Measurements from ENCODE around the gene ASB13. TPM values are rescaled to one million over a fixed set of nuclear protein-coding genes. Genes with fewer than 3 reads are reported as not detected.

The ASB13 gene
- total and polyA plus RNA-seq, 10 of the 15 experiments (the other 5 are each of a cell fraction or from before 2014, with no cell fraction given) = 0.02 to 0.59 (median 0.10) TPM; not detected in 2

GRCh38 chr10:5618829-5619228, 47.6 kb downstream of the ASB13 start (continued):
- no peak for TF ChIP-seq EP300 (IDR thresholded peaks at IDR 0.05; ENCODE audit: borderline replicate concordance in 1 of 2, control insufficient read depth in 1 of 2, low read depth in 2 of 2, low read length in 2 of 2)
- TF ChIP-seq, protein P1, sequence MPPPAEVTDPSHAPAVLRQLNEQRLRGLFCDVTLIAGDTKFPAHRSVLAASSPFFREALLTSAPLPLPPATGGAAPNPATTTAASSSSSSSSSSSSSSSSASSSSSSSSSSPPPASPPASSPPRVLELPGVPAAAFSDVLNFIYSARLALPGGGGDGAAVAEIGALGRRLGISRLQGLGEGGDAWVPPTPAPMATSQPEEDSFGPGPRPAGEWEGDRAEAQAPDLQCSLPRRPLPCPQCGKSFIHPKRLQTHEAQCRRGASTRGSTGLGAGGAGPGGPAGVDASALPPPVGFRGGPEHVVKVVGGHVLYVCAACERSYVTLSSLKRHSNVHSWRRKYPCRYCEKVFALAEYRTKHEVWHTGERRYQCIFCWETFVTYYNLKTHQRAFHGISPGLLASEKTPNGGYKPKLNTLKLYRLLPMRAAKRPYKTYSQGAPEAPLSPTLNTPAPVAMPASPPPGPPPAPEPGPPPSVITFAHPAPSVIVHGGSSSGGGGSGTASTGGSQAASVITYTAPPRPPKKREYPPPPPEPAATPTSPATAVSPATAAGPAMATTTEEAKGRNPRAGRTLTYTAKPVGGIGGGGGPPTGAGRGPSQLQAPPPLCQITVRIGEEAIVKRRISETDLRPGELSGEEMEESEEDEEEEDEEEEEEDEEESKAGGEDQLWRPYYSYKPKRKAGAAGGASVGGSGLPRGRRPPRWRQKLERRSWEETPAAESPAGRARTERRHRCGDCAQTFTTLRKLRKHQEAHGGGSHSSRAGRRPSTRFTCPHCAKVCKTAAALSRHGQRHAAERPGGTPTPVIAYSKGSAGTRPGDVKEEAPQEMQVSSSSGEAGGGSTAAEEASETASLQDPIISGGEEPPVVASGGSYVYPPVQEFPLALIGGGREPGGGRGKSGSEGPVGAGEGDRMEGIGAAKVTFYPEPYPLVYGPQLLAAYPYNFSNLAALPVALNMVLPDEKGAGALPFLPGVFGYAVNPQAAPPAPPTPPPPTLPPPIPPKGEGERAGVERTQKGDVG (CRISPR knock-in tag; IDR thresholded peaks at IDR 0.05) = no peak
- no peak for TF ChIP-seq BRCA1 (IDR thresholded peaks at IDR 0.05; ENCODE audit: low read depth, low read length)
- no peak for TF ChIP-seq BCL11A (IDR thresholded peaks at IDR 0.05; ENCODE audit: low read depth, low read length)
- TF ChIP-seq NR2F1 (conservative IDR thresholded peaks at IDR 0.05) = no peak

DNA sequence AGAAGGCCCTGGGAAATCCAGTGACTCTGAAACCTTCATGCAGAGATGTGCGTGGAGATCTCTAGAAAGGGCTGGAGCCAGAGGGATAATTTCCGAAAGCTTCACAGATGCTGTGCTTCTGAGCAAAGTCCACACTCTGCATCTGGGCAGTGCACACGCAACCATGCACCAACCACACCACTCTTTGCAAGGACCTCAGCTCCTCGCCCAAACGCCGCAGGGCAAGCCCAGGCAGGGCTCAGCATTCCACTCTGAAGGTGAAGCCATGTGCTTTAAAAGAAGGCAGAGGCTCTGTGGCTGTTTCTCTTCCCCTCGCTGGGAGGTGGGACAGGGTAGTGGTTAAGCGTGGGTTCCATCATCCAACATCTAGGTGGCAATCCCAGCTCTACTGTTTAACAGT, 48.4 kb downstream of the ASB13 start:
- no peak for ATAC-seq
- H3K4me2 ChIP-seq (ENCODE audit: control insufficient read depth, insufficient read depth) = no peak overlapping the region

More for the DNA sequence above, 48.4 kb downstream of the ASB13 start:
- Histone ChIP-seq H3K27me3 (replicated peaks in 1 of 2; ENCODE audit: control insufficient read depth in 2 of 2, insufficient read depth in 2 of 2, low read length in 1 of 2) (peaks cover 2 to 7% of the 10 kb centered on the region in 2 experiments; a peak in 3 of 4 replicates), H3K36me3 (ENCODE audit: control insufficient read depth in 2 of 2, insufficient read depth in 2 of 2, low read length in 1 of 2) (no peaks in the 10 kb centered on the region), H3K4me1 (ENCODE audit: control insufficient read depth, insufficient read depth, low read length) (no peaks in the 10 kb centered on the region), H3K27ac (ENCODE audit: control insufficient read depth, insufficient read depth) (no peak overlapping the region), H3K9ac (ENCODE audit: control insufficient read depth, insufficient read depth, low read length) (no peak overlapping the region), H4K20me1 (ENCODE audit: control insufficient read depth, insufficient read depth) (no peaks in the 10 kb centered on the region), H2AFZ (ENCODE audit: control insufficient read depth, low read depth, low read length) (no peak overlapping the region), H3K9me3 (replicated peaks; ENCODE audit: control insufficient read depth, insufficient read depth, low read length) (no peaks in the 10 kb centered on the region), H3K79me2 (ENCODE audit: control insufficient read depth, insufficient read depth, low read length) (no peaks in the 10 kb centered on the region), H3K4me3 (no peak overlapping the region)
- BruUV-seq (replicated peaks) = no TSS peak
- SMC1A ChIA-PET (ENCODE audit: uncharacterized antibody, unreplicated experiment) = no interaction called here
- RAD21 ChIA-PET (ENCODE audit: unreplicated experiment) = no interaction called here
- in situ Hi-C loops (cut with MboI) (no loop called here), intact Hi-C loops (cut with micrococcal nuclease; ENCODE audit: unreplicated experiment) (no loop called here)
- CTCF ChIA-PET = interaction anchor here (0.9 to 21.3 kb wide), 3 partner anchors 12 to 178 kb away, joined by 3 to 535 read pairs (median 4); no protein-coding TSS in a partner anchor
- 43% methylated on average over 8 of the region's 8 CpGs for WGBS (ENCODE audit: insufficient coverage, insufficient replicate concordance, low lambda C conversion rate, missing lambda C conversion rate)
- no peak for FAIRE-seq
- TF ChIP-seq ZZZ3 (IDR thresholded peaks at IDR 0.05; ENCODE audit: control insufficient read depth, insufficient read length, low read depth) = no peak
- no peak for DNase-seq (ENCODE audit: low read depth, low spot score)
- POLR2A ChIA-PET = no interaction called here
